A673 (cell line): Measurements from ENCODE around the gene NCOA3. TPM values are rescaled to one million over a fixed set of nuclear protein-coding genes. Genes with fewer than 3 reads are reported as not detected.
A peak's percentile ranks its signal among the peaks of the same experiment; 100 is the strongest.

Experiments used
- BruUV-seq: library from RNA; stranded (reverse); fragments of 400-500 nt; replicated peaks from 2 replicates; lab custom pipeline; 2021; lab: Mats Ljungman, UMichigan
- CTCF ChIA-PET: fragments of 300-600 bp; sonication (Branson Sonifier 250); formaldehyde crosslinking; loops from one replicate; lab custom pipeline; 2022; ENCODE audit warnings: antibody characterized with exemption; lab: Charles Lee
- POLR2A ChIA-PET: fragments of 300-600 bp; sonication (Branson Sonifier 250); formaldehyde crosslinking; loops from one replicate; lab custom pipeline; 2022; ENCODE audit warnings: antibody characterized with exemption; ENCODE audit not compliant: low non-redundant PET; lab: Charles Lee
- DNase-seq: peaks from one replicate; pipeline ENCODE4 v3.0.0-alpha.2; 2015; ENCODE audit warnings: low spot score
- H3K27ac ChIP-seq: fragments of 200-600 bp; sonication (generic); 2 replicates; pipeline ENCODE4 v1.5.1; 2016; ENCODE audit warnings: mixed run types, low read depth, mild to moderate bottlenecking, mixed read lengths, antibody characterized with exemption, low read length; ENCODE audit not compliant: poor library complexity, severe bottlenecking
- H3K27me3 ChIP-seq: fragments of 200-600 bp; sonication (generic); replicated peaks from 2 replicates; pipeline ENCODE4 v1.6.1; 2017; ENCODE audit warnings: mixed run types, low read depth, mild to moderate bottlenecking, mixed read lengths, antibody characterized with exemption, low read length; ENCODE audit not compliant: insufficient read depth, poor library complexity
- H3K36me3 ChIP-seq: fragments of 200-600 bp; sonication (generic); 2 replicates; pipeline ENCODE4 v1.6.1; 2016; ENCODE audit warnings: mixed run types, mild to moderate bottlenecking, mixed read lengths, antibody characterized with exemption, low read length; ENCODE audit not compliant: insufficient read depth, poor library complexity, severe bottlenecking
- H3K4me1 ChIP-seq: fragments of 200-600 bp; sonication (generic); 2 replicates; pipeline ENCODE4 v1.6.1; 2017; ENCODE audit warnings: mixed run types, mild to moderate bottlenecking, mixed read lengths, antibody characterized with exemption, low read length; ENCODE audit not compliant: insufficient read depth, poor library complexity, severe bottlenecking
- H3K4me3 ChIP-seq: fragments of 200-600 bp; sonication (generic); 2 replicates; pipeline ENCODE4 v1.5.1; 2016; ENCODE audit warnings: low read depth, mixed run types, mild to moderate bottlenecking, mixed read lengths, low read length; ENCODE audit not compliant: poor library complexity, severe bottlenecking
- H3K9me3 ChIP-seq: fragments of 200-600 bp; sonication (generic); 2 replicates; pipeline ENCODE4 v1.6.1; 2016; ENCODE audit warnings: mixed run types, low read depth, mild to moderate bottlenecking, mixed read lengths, antibody characterized with exemption, low read length; ENCODE audit not compliant: poor library complexity, severe bottlenecking
- EZH2 ChIP-seq: fragments of 200-600 bp; sonication (generic); IDR thresholded peaks from 2 replicates; pipeline ENCODE4 v1.6.1; 2017; ENCODE audit warnings: borderline replicate concordance, low read depth, mild to moderate bottlenecking, mixed read lengths, antibody characterized with exemption, low read length; ENCODE audit not compliant: poor library complexity, severe bottlenecking
- intact Hi-C: fragments of 100-400 bp; cut with micrococcal nuclease; formaldehyde crosslinking; loops from one replicate; pipeline ENCODE4 v1.10.0; 2022; ENCODE audit not compliant: unreplicated experiment
- total RNA-seq: library from RNA; stranded (reverse); gene quantifications from 2 replicates; pipeline ENCODE4 v1.2.3, GENCODE V29; 2021
- TF ChIP-seq, protein P1 (sequence below): fragments of 300-800, 200-600 bp; sonication (generic); conservative IDR thresholded peaks from 2 replicates; pipeline ENCODE4 v1.5.1; 2017; ENCODE audit warnings: low read depth, mild to moderate bottlenecking, antibody characterized with exemption, low read length, moderate library complexity, mixed read lengths

Gene NCOA3
- total RNA-seq, 1 experiment from 2014 or later, result 26.8 TPM

DNA sequence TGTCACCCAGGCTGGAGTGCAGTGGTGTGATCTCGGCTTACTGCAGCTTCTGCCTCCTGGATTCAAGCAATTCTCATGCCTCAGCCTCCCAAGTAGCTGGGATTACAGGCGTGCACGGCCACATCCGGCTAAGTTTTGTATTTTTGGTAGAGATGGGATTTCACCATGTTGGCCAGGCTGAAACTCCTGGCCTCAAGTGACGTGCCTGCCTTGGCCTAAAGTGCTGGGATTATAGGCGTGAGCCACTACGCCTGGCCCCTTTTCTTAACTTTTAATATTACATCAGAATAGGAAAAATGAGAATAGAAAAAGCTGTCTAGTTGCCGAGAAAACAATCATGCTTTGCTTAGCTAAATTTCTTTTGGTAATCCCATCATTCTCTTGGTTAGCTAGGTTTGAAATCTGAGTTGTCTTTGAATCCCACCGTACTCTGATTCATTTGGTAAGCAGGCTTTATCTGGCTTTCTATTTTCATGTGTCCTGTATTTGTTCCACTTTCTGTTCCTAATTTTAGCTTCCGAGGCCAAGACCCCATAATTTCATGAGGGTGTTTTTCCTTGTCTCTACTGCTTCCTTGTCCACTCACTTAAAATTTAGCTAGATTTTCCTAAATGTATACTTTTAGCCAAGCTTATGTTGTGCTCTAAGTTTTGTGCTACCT is 83.5 kb downstream of the NCOA3 start:
- POLR2A ChIA-PET, result no interaction called here
- Histone ChIP-seq H3K4me1 (peaks cover 11% of the 10 kb centered on the region), H3K4me3 (no peak overlapping the region), H3K27me3 (no peaks in the 10 kb centered on the region), H3K36me3 (no peaks in the 10 kb centered on the region), H3K27ac (no peak overlapping the region), H3K9me3 (no peaks in the 10 kb centered on the region)
- CTCF ChIA-PET, result no interaction called here
- no peak for DNase-seq
- TF ChIP-seq, protein P1, sequence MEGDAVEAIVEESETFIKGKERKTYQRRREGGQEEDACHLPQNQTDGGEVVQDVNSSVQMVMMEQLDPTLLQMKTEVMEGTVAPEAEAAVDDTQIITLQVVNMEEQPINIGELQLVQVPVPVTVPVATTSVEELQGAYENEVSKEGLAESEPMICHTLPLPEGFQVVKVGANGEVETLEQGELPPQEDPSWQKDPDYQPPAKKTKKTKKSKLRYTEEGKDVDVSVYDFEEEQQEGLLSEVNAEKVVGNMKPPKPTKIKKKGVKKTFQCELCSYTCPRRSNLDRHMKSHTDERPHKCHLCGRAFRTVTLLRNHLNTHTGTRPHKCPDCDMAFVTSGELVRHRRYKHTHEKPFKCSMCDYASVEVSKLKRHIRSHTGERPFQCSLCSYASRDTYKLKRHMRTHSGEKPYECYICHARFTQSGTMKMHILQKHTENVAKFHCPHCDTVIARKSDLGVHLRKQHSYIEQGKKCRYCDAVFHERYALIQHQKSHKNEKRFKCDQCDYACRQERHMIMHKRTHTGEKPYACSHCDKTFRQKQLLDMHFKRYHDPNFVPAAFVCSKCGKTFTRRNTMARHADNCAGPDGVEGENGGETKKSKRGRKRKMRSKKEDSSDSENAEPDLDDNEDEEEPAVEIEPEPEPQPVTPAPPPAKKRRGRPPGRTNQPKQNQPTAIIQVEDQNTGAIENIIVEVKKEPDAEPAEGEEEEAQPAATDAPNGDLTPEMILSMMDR, result no peak
- TF ChIP-seq EZH2, result no peak
- no TSS peak for BruUV-seq
- intact Hi-C loops, result no loop called here

GRCh38 chr20:47586649-47587294 is 85.1 kb downstream of the NCOA3 start:
- TF ChIP-seq EZH2, result no peak
- TF ChIP-seq, protein P1, result no peak
- CTCF ChIA-PET, result no interaction called here
- no peak overlapping the region for H3K4me3 ChIP-seq
- H3K36me3 ChIP-seq, result no peaks in the 10 kb centered on the region
- H3K27me3 ChIP-seq, result no peaks in the 10 kb centered on the region
- H3K4me1 ChIP-seq, result peaks cover 11% of the 10 kb centered on the region
- intact Hi-C loops, result no loop called here
- DNase-seq, result peak; percentile 61
- no TSS peak for BruUV-seq
- no peaks in the 10 kb centered on the region for H3K9me3 ChIP-seq
- peak overlapping the region; percentile 51 for H3K27ac ChIP-seq
- POLR2A ChIA-PET, result no interaction called here

- H3K36me3 ChIP-seq, result no peaks in the 10 kb centered on the region
- POLR2A ChIA-PET, result no interaction called here
- no TSS peak for BruUV-seq
Observed at GRCh38 chr20:47588158-47588557, 86.5 kb downstream of the NCOA3 start.

More at GRCh38 chr20:47588158-47588557, 86.5 kb downstream of the NCOA3 start:
- no peak for TF ChIP-seq EZH2
- TF ChIP-seq, protein P1, result no peak
- intact Hi-C loops, result no loop called here
- no peak overlapping the region for H3K27ac ChIP-seq
- H3K4me1 ChIP-seq, result peaks cover 11% of the 10 kb centered on the region
- CTCF ChIA-PET, result no interaction called here
- no peak for DNase-seq
- no peaks in the 10 kb centered on the region for H3K9me3 ChIP-seq
- no peaks in the 10 kb centered on the region for H3K27me3 ChIP-seq
- H3K4me3 ChIP-seq, result no peak overlapping the region
